Fibroblast of skin of left quadriceps (primary cell): ENCODE data around the gene VRK3.
"Not testable (repeated sequence)": the region's sequence is repeated elsewhere in the genome, so short reads cannot be mapped to it uniquely, and the experiment has no call there.

ENCODE experiments used
- DNase-seq, 2 experiments: peaks; one replicate each; pipeline ENCODE4 v3.0.0-alpha.2; 2013; ENCODE audit warnings: low read depth in 2 of 2

The VRK3 gene

GRCh38 chr19:49956115-49956495 is 69.1 kb downstream of the VRK3 start:
- no peak for DNase-seq

- no peak for DNase-seq
Observed at GRCh38 chr19:49954933-49955332, 70.2 kb downstream of the VRK3 start.

GRCh38 chr19:49954092-49954829 is 70.9 kb downstream of the VRK3 start:
- no peak for DNase-seq

GRCh38 chr19:49953416-49953815 is 71.8 kb downstream of the VRK3 start:
- no peak for DNase-seq

GRCh38 chr19:49952906-49953305 is 72.3 kb downstream of the VRK3 start:
- DNase-seq = no peak

- DNase-seq = no peak
Observed at GRCh38 chr19:49952479-49952836, 72.7 kb downstream of the VRK3 start.

- DNase-seq = no peak
Observed at GRCh38 chr19:49951806-49952478, 73.2 kb downstream of the VRK3 start.

- DNase-seq = no peak
Observed at GRCh38 chr19:49950956-49951526, 74.1 kb downstream of the VRK3 start.

GRCh38 chr19:49950590-49950948 is 74.6 kb downstream of the VRK3 start:
- DNase-seq = no peak

GRCh38 chr19:49949742-49950589 is 75.2 kb downstream of the VRK3 start:
- no peak for DNase-seq

- no peak for DNase-seq
Observed at GRCh38 chr19:49946415-49946814, 78.8 kb downstream of the VRK3 start.

- not testable (repeated sequence) for DNase-seq
Observed at GRCh38 chr19:49944567-49944966, 80.6 kb downstream of the VRK3 start.

- no peak for DNase-seq
Observed at GRCh38 chr19:49940482-49940791, 84.7 kb downstream of the VRK3 start.

GRCh38 chr19:49939721-49940481 is 85.3 kb downstream of the VRK3 start:
- DNase-seq = no peak

- no peak for DNase-seq
Observed at GRCh38 chr19:49938662-49939061, 86.5 kb downstream of the VRK3 start.

GRCh38 chr19:49937750-49938381 is 87.3 kb downstream of the VRK3 start:
- DNase-seq = peak in 1 of 2 experiments; percentile 26

- no peak for DNase-seq
Observed at GRCh38 chr19:49936549-49936948, 88.6 kb downstream of the VRK3 start.

- DNase-seq = no peak
Observed at GRCh38 chr19:49933643-49934042, 91.5 kb downstream of the VRK3 start.

- no peak for DNase-seq
Observed at GRCh38 chr19:49932731-49933131, 92.4 kb downstream of the VRK3 start.

GRCh38 chr19:49932041-49932451 is 93.1 kb downstream of the VRK3 start:
- DNase-seq = no peak

- DNase-seq = no peak
Observed at GRCh38 chr19:49931293-49932040, 93.7 kb downstream of the VRK3 start.
